A549 (cell line): ENCODE measurements around the gene RFXAP.

ENCODE experiments used
- EP300 ChIP-seq, 2 experiments: fragments of >200 bp; sonication (Bioruptor Twin); formaldehyde crosslinking; IDR thresholded peaks; 2 replicates in 1 of 2; 3 replicates in 1 of 2; pipeline ENCODE4 v1.6.1; 2016 to 2017
- KDM1A ChIP-seq: fragments of 200-600 bp; sonication (generic); IDR thresholded peaks from 2 replicates; pipeline ENCODE4 v1.6.1; 2016; ENCODE audit warnings: low read depth, mild to moderate bottlenecking
- MAFK ChIP-seq: fragments of 450-650 bp; IDR thresholded peaks from 2 replicates; pipeline ENCODE4 v1.6.1; 2014; ENCODE audit not compliant: partially characterized antibody
- MAX ChIP-seq: IDR thresholded peaks from 2 replicates; pipeline ENCODE4 v1.6.1; 2012
- NFE2L2 ChIP-seq: fragments of 150-350 bp; conservative IDR thresholded peaks from 2 replicates; pipeline ENCODE4 v1.6.1; 2014; ENCODE audit warnings: low read length
- PBX3 ChIP-seq: IDR thresholded peaks from 2 replicates; pipeline ENCODE4 v1.6.1; 2012
- POLR2A ChIP-seq: IDR thresholded peaks from 2 replicates; pipeline ENCODE4 v1.6.1; 2012; ENCODE audit warnings: mild to moderate bottlenecking, low read length
- RAD21 ChIP-seq, 2 experiments: fragments of >200 bp in 1 of 2; sonication (Bioruptor Twin) in 1 of 2; formaldehyde crosslinking in 1 of 2; IDR thresholded peaks in 1 of 2; conservative IDR thresholded peaks in 1 of 2; 2 replicates in 1 of 2; 3 replicates in 1 of 2; pipeline ENCODE4 v1.6.1; 2012 to 2018; ENCODE audit warnings: inconsistent platforms in 1 of 2
- RFX5 ChIP-seq: fragments of 450-650 bp; IDR thresholded peaks from 2 replicates; pipeline ENCODE4 v1.7.1; 2014; ENCODE audit warnings: antibody characterized with exemption, mild to moderate bottlenecking, moderate library complexity
- ZNF302 ChIP-seq: fragments of 250-450 bp; sonication (Bioruptor Pico); IDR thresholded peaks from 2 replicates; pipeline ENCODE4 v1.9.0; 2021; ENCODE audit warnings: inconsistent platforms, mild to moderate bottlenecking, moderate library complexity
- TF ChIP-seq, protein P1 (sequence below): fragments of >200 bp; sonication (Bioruptor Twin); formaldehyde crosslinking; IDR thresholded peaks from 3 replicates; pipeline ENCODE4 v1.5.1; 2016
- TF ChIP-seq, protein P2 (sequence below): fragments of 450-650 bp; IDR thresholded peaks from 2 replicates; pipeline ENCODE4 v1.6.1; 2014; ENCODE audit warnings: antibody characterized with exemption
- TF ChIP-seq, protein P3 (sequence below): IDR thresholded peaks from 2 replicates; pipeline ENCODE4 v1.6.1; 2012; ENCODE audit warnings: low read depth, borderline replicate concordance

DNA sequence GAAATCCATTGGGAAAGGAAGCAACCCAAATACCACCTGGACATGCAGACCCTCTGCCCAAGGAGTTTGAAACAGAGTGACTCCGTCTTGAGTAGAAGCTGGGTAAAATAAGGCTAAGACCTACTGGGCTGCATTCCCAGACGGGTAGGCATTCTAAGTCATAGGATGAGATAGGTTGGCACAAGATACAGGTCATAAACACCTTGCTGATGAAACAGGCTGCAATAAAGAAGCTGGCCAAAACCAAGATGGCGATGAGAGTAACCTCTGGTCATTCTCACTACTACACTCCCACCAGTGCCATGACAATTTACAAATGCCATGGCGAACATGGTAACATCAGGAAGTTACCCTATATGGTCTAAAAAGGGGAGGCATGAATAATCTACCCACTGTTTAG lies 40.2 kb downstream of the RFXAP start:
- no peak for TF ChIP-seq KDM1A
- TF ChIP-seq, protein P1, sequence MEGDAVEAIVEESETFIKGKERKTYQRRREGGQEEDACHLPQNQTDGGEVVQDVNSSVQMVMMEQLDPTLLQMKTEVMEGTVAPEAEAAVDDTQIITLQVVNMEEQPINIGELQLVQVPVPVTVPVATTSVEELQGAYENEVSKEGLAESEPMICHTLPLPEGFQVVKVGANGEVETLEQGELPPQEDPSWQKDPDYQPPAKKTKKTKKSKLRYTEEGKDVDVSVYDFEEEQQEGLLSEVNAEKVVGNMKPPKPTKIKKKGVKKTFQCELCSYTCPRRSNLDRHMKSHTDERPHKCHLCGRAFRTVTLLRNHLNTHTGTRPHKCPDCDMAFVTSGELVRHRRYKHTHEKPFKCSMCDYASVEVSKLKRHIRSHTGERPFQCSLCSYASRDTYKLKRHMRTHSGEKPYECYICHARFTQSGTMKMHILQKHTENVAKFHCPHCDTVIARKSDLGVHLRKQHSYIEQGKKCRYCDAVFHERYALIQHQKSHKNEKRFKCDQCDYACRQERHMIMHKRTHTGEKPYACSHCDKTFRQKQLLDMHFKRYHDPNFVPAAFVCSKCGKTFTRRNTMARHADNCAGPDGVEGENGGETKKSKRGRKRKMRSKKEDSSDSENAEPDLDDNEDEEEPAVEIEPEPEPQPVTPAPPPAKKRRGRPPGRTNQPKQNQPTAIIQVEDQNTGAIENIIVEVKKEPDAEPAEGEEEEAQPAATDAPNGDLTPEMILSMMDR, result no peak
- TF ChIP-seq PBX3, result no peak
- TF ChIP-seq MAX, result no peak
- no peak for TF ChIP-seq EP300 (IDR thresholded peaks at IDR 0.05)
- TF ChIP-seq NFE2L2, result no peak
- TF ChIP-seq, protein P2, sequence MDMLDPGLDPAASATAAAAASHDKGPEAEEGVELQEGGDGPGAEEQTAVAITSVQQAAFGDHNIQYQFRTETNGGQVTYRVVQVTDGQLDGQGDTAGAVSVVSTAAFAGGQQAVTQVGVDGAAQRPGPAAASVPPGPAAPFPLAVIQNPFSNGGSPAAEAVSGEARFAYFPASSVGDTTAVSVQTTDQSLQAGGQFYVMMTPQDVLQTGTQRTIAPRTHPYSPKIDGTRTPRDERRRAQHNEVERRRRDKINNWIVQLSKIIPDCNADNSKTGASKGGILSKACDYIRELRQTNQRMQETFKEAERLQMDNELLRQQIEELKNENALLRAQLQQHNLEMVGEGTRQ, result no peak
- no peak for TF ChIP-seq ZNF302
- no peak for TF ChIP-seq POLR2A
- TF ChIP-seq, protein P3, sequence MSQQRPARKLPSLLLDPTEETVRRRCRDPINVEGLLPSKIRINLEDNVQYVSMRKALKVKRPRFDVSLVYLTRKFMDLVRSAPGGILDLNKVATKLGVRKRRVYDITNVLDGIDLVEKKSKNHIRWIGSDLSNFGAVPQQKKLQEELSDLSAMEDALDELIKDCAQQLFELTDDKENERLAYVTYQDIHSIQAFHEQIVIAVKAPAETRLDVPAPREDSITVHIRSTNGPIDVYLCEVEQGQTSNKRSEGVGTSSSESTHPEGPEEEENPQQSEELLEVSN, result no peak
- TF ChIP-seq RFX5, result no peak
- TF ChIP-seq RAD21 (conservative IDR thresholded peaks at IDR 0.05 in 1 of 2, IDR thresholded peaks at IDR 0.05 in 1 of 2), result no peak
- TF ChIP-seq MAFK, result no peak
